ENCODE measurements around the gene BHLHE40.
A peak's percentile ranks its signal among the peaks of the same experiment; 100 is the strongest.

BHLHE40 gene

DNA sequence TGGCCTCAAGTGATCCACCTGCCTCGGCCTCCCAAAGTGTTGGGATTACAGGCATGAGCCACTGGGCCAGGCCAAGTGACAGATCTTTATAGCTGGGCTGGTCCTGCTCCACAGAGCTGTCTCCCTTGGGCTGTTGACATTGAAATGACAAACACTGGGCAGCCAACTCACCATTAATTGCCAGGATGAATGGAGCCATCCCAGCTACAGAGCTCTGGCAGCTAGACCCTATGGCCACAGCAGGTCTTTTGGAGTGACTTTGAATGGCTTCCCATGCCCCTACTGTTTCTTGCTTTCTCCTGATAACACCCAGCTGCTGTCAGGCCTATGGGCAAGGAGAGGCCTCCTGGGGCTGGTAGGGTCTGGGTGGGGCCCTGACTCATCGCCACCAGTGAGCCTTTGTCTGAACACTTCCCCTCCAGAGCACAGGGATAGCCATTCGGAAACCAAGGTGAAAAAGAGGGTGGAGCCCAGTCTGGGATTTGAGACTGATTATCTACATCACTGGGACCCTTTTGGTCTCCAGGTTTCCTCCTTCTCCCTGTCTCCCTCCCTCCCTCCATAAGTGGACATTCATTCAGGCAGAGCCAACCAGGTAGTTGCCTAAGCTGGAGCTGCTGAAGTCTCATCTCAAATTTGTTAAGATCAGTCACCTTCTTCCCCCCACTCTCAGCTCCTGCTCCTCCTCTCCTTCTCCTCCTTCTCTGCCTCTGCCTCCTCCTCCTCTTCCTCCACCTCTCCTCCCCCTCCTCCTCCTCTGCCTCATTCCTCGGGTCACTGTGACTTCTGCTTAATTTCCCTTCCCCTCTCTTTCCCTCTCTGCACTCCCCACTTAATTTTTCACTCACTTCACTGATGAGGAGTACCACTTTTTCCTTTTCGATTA lies 34.0 kb downstream of the BHLHE40 start:
- H3K4me1 ChIP-seq (ENCODE audit: control insufficient read depth, insufficient read depth, low read length), result peaks cover 18% of the 10 kb centered on the region
- H3K9me3 ChIP-seq (ENCODE audit: control insufficient read depth, insufficient read depth, low read depth, low read length), result no peaks in the 10 kb centered on the region
- H3K36me3 ChIP-seq (ENCODE audit: control insufficient read depth in 2 of 2, insufficient read depth in 1 of 2, low read length in 2 of 2), result no peaks in the 10 kb centered on the region
- ChIA-PET CTCF (interaction anchor here (0.5 to 1.1 kb wide), 4 partner anchors 10 to 33 kb away, joined by 3 to 4 read pairs (median 3); no protein-coding TSS in a partner anchor), POLR2A (interaction anchor here (1.1 to 3.6 kb wide), 6 partner anchors 10 to 34 kb away, joined by 3 to 29 read pairs (median 10); partner anchors contain the start of gene BHLHE40)
- no peak overlapping the region; the same call in 1 of the 2 replicates for H3K27ac ChIP-seq (ENCODE audit: extremely low read depth, low read depth, low read length)
- H3K4me3 ChIP-seq (ENCODE audit: low read depth, low read length), result no peak overlapping the region
- TF ChIP-seq, protein P1, sequence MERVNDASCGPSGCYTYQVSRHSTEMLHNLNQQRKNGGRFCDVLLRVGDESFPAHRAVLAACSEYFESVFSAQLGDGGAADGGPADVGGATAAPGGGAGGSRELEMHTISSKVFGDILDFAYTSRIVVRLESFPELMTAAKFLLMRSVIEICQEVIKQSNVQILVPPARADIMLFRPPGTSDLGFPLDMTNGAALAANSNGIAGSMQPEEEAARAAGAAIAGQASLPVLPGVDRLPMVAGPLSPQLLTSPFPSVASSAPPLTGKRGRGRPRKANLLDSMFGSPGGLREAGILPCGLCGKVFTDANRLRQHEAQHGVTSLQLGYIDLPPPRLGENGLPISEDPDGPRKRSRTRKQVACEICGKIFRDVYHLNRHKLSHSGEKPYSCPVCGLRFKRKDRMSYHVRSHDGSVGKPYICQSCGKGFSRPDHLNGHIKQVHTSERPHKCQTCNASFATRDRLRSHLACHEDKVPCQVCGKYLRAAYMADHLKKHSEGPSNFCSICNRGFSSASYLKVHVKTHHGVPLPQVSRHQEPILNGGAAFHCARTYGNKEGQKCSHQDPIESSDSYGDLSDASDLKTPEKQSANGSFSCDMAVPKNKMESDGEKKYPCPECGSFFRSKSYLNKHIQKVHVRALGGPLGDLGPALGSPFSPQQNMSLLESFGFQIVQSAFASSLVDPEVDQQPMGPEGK (tag by site-specific recombination; IDR thresholded peaks at IDR 0.05), result 0 out of 2 replicates have a peak, but pooled peaks have one; percentile 34
- TF ChIP-seq ZNF239 (tag by site-specific recombination; IDR thresholded peaks at IDR 0.05) (no peak), HOXD13 (CRISPR knock-in tag; IDR thresholded peaks at IDR 0.05; ENCODE audit: borderline replicate concordance) (no peak), ZNF747 (tag by site-specific recombination; IDR thresholded peaks at IDR 0.05) (no peak), GLI2 (tag by site-specific recombination; IDR thresholded peaks at IDR 0.05; ENCODE audit: borderline replicate concordance, low read depth) (no peak), ZNF121 (tag by site-specific recombination; IDR thresholded peaks at IDR 0.05) (no peak), KLF1 (tag by site-specific recombination; IDR thresholded peaks at IDR 0.05) (peak; percentile 72), KLF10 (tag by site-specific recombination; IDR thresholded peaks at IDR 0.05) (no peak), ZFHX2 (tag by site-specific recombination; conservative IDR thresholded peaks at IDR 0.05) (peak; percentile 87), ZNF274 (IDR thresholded peaks at IDR 0.05; ENCODE audit: low read length) (no peak), ZNF274 (tag by site-specific recombination; IDR thresholded peaks at IDR 0.05; ENCODE audit: borderline replicate concordance) (no peak), ZIC2 (tag by site-specific recombination; IDR thresholded peaks at IDR 0.05) (peak; percentile 96), RBAK (tag by site-specific recombination; IDR thresholded peaks at IDR 0.05) (no peak), ZNF302 (tag by site-specific recombination; IDR thresholded peaks at IDR 0.05; ENCODE audit: low read depth) (no peak), SP3 (tag by site-specific recombination; IDR thresholded peaks at IDR 0.05) (peak; percentile 43; the same call in 1 of the 2 replicates), GLIS1 (tag by site-specific recombination; IDR thresholded peaks at IDR 0.05) (peak; percentile 92), ZNF600 (tag by site-specific recombination; IDR thresholded peaks at IDR 0.05) (0 out of 2 replicates have a peak, but pooled peaks have one; percentile 27), ZNF221 (tag by site-specific recombination; IDR thresholded peaks at IDR 0.05; ENCODE audit: borderline replicate concordance) (no peak)
- TF ChIP-seq, protein P2, sequence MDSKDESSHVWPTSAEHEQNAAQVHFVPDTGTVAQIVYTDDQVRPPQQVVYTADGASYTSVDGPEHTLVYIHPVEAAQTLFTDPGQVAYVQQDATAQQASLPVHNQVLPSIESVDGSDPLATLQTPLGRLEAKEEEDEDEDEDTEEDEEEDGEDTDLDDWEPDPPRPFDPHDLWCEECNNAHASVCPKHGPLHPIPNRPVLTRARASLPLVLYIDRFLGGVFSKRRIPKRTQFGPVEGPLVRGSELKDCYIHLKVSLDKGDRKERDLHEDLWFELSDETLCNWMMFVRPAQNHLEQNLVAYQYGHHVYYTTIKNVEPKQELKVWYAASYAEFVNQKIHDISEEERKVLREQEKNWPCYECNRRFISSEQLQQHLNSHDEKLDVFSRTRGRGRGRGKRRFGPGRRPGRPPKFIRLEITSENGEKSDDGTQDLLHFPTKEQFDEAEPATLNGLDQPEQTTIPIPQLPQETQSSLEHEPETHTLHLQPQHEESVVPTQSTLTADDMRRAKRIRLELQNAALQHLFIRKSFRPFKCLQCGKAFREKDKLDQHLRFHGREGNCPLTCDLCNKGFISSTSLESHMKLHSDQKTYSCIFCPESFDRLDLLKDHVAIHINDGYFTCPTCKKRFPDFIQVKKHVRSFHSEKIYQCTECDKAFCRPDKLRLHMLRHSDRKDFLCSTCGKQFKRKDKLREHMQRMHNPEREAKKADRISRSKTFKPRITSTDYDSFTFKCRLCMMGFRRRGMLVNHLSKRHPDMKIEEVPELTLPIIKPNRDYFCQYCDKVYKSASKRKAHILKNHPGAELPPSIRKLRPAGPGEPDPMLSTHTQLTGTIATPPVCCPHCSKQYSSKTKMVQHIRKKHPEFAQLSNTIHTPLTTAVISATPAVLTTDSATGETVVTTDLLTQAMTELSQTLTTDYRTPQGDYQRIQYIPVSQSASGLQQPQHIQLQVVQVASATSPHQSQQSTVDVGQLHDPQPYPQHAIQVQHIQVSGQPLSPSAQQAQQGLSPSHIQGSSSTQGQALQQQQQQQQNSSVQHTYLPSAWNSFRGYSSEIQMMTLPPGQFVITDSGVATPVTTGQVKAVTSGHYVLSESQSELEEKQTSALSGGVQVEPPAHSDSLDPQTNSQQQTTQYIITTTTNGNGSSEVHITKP (tag by site-specific recombination; IDR thresholded peaks at IDR 0.05), result 0 out of 2 replicates have a peak, but pooled peaks have one; percentile 26
- TF ChIP-seq, protein P3, sequence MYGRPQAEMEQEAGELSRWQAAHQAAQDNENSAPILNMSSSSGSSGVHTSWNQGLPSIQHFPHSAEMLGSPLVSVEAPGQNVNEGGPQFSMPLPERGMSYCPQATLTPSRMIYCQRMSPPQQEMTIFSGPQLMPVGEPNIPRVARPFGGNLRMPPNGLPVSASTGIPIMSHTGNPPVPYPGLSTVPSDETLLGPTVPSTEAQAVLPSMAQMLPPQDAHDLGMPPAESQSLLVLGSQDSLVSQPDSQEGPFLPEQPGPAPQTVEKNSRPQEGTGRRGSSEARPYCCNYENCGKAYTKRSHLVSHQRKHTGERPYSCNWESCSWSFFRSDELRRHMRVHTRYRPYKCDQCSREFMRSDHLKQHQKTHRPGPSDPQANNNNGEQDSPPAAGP (tag by site-specific recombination; IDR thresholded peaks at IDR 0.05), result peak; percentile 54
- TF ChIP-seq, protein P4, sequence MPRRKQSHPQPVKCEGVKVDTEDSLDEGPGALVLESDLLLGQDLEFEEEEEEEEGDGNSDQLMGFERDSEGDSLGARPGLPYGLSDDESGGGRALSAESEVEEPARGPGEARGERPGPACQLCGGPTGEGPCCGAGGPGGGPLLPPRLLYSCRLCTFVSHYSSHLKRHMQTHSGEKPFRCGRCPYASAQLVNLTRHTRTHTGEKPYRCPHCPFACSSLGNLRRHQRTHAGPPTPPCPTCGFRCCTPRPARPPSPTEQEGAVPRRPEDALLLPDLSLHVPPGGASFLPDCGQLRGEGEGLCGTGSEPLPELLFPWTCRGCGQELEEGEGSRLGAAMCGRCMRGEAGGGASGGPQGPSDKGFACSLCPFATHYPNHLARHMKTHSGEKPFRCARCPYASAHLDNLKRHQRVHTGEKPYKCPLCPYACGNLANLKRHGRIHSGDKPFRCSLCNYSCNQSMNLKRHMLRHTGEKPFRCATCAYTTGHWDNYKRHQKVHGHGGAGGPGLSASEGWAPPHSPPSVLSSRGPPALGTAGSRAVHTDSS (tag by site-specific recombination; IDR thresholded peaks at IDR 0.05), result peak; percentile 52; the same call in 1 of the 2 replicates
- TF ChIP-seq, protein P5, sequence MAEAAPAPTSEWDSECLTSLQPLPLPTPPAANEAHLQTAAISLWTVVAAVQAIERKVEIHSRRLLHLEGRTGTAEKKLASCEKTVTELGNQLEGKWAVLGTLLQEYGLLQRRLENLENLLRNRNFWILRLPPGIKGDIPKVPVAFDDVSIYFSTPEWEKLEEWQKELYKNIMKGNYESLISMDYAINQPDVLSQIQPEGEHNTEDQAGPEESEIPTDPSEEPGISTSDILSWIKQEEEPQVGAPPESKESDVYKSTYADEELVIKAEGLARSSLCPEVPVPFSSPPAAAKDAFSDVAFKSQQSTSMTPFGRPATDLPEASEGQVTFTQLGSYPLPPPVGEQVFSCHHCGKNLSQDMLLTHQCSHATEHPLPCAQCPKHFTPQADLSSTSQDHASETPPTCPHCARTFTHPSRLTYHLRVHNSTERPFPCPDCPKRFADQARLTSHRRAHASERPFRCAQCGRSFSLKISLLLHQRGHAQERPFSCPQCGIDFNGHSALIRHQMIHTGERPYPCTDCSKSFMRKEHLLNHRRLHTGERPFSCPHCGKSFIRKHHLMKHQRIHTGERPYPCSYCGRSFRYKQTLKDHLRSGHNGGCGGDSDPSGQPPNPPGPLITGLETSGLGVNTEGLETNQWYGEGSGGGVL (tag by site-specific recombination; IDR thresholded peaks at IDR 0.05), result peak; percentile 87
- TF ChIP-seq, protein P6, sequence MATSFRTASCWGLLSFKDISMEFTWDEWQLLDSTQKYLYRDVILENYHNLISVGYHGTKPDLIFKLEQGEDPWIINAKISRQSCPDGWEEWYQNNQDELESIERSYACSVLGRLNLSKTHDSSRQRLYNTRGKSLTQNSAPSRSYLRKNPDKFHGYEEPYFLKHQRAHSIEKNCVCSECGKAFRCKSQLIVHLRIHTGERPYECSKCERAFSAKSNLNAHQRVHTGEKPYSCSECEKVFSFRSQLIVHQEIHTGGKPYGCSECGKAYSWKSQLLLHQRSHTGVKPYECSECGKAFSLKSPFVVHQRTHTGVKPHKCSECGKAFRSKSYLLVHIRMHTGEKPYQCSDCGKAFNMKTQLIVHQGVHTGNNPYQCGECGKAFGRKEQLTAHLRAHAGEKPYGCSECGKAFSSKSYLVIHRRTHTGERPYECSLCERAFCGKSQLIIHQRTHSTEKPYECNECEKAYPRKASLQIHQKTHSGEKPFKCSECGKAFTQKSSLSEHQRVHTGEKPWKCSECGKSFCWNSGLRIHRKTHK (tag by site-specific recombination; IDR thresholded peaks at IDR 0.05), result no peak

All from HEK293 (cell line).